Immature natural killer cell (primary cell): ENCODE results near the gene JMJD7. TPM values are rescaled to one million over a fixed set of nuclear protein-coding genes. Genes with fewer than 3 reads are reported as not detected.
A peak's percentile ranks its signal among the peaks of the same experiment; 100 is the strongest.

Experiments
- DNase-seq, 3 donors: peaks; one replicate each; pipeline ENCODE4 v3.0.0; 2022; ENCODE audit warnings: mixed read lengths in 1 of 3
- H3K27ac Mint-ChIP-seq, 6 donors: one replicate each; pipeline ENCODE4 v1.8.0; 2020; ENCODE audit warnings: mixed read lengths in 6 of 6, mild to moderate bottlenecking in 5 of 6, inconsistent platforms in 4 of 6, moderate library complexity in 3 of 6
- H3K27me3 Mint-ChIP-seq, 3 donors: one replicate each; pipeline ENCODE4 v1.8.0; 2020 to 2021; ENCODE audit warnings: low read depth in 3 of 3, mild to moderate bottlenecking in 3 of 3, mixed read lengths in 3 of 3, moderate library complexity in 3 of 3, inconsistent platforms in 1 of 3
- H3K36me3 Mint-ChIP-seq, 3 donors: one replicate each; pipeline ENCODE4 v1.8.0; 2020; ENCODE audit warnings: mixed read lengths in 3 of 3, inconsistent platforms in 2 of 3, mild to moderate bottlenecking in 2 of 3
- H3K4me1 Mint-ChIP-seq, 2 donors: one replicate each; pipeline ENCODE4 v1.8.0; 2020; ENCODE audit warnings: inconsistent platforms in 2 of 2, mild to moderate bottlenecking in 2 of 2, mixed read lengths in 2 of 2, moderate library complexity in 1 of 2
- H3K4me3 Mint-ChIP-seq, 5 donors: one replicate each; pipeline ENCODE4 v1.8.0; 2020; ENCODE audit warnings: mild to moderate bottlenecking in 5 of 5, mixed read lengths in 5 of 5, inconsistent platforms in 3 of 5, moderate library complexity in 3 of 5
- H3K9me3 Mint-ChIP-seq, 6 donors: one replicate each; pipeline ENCODE4 v1.8.0; 2020; ENCODE audit warnings: mild to moderate bottlenecking in 6 of 6, mixed read lengths in 6 of 6, inconsistent platforms in 4 of 6, moderate library complexity in 3 of 6
- polyA plus RNA-seq, 3 donors: library from polyadenylated mRNA; unstranded; fragments of 300-500 nt; fragmentation: Illumina TruSeq; gene quantifications; one replicate each; pipeline ENCODE4 v1.2.3, GENCODE V29; 2021

The JMJD7 gene
- polyA plus RNA-seq, 3 donors from 2014 or later, result 20.6 to 57.4 (median 23.6) TPM

DNA sequence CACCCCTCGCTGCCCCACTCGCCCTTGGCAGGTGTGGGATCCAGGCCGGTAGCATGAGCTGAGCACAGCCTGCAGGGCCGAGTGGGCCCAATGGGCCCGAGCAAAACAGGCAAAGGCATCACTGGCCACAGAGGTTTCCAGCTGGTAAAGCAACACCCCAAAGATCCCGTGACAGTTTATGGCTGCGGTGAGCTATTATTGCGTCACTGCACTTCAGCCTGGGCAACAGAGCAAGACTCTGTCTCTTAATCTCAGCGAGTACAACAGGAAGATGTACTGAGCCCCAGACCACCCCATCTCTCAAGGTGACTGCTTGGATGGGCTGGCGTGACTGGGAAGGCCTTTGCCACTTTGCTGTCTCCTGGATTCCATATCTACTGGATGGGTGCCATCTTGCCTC, 4.3 kb downstream of the JMJD7 start:
- peaks cover 37 to 48% of the 10 kb centered on the region in 2 donors for H3K4me1 Mint-ChIP-seq
- H3K27me3 Mint-ChIP-seq, result peaks cover 2 to 14% (median 4%) of the 10 kb centered on the region in 3 donors
- no peak for DNase-seq
- no peaks in the 10 kb centered on the region for H3K9me3 Mint-ChIP-seq
- H3K36me3 Mint-ChIP-seq, result peaks cover 0 to 5% (median 5%) of the 10 kb centered on the region in 3 donors
- no peak overlapping the region for H3K27ac Mint-ChIP-seq
- H3K4me3 Mint-ChIP-seq, result no peak overlapping the region

GRCh38 chr15:41832875-41833274, 5.0 kb downstream of the JMJD7 start:
- Mint-ChIP-seq H3K27ac (no peak overlapping the region), H3K27me3 (peaks cover under 1 to 11% (median 2%) of the 10 kb centered on the region in 3 donors), H3K9me3 (no peaks in the 10 kb centered on the region), H3K4me1 (peaks cover 35 to 48% of the 10 kb centered on the region in 2 donors), H3K36me3 (peaks cover 0 to 7% (median 6%) of the 10 kb centered on the region in 3 donors), H3K4me3 (no peak overlapping the region)
- DNase-seq, result no peak

- peaks cover 0 to 7% (median 6%) of the 10 kb centered on the region in 3 donors for H3K36me3 Mint-ChIP-seq
- no peak overlapping the region for H3K4me3 Mint-ChIP-seq
- H3K4me1 Mint-ChIP-seq, result peaks cover 26 to 39% of the 10 kb centered on the region in 2 donors
- no peak overlapping the region for H3K27ac Mint-ChIP-seq
- no peak for DNase-seq
- peaks cover 1 to 2% (median 1%) of the 10 kb centered on the region in 3 donors for H3K27me3 Mint-ChIP-seq
- no peaks in the 10 kb centered on the region for H3K9me3 Mint-ChIP-seq
These were observed 6.2 kb downstream of the JMJD7 start for GRCh38 chr15:41834096-41834495.

DNA sequence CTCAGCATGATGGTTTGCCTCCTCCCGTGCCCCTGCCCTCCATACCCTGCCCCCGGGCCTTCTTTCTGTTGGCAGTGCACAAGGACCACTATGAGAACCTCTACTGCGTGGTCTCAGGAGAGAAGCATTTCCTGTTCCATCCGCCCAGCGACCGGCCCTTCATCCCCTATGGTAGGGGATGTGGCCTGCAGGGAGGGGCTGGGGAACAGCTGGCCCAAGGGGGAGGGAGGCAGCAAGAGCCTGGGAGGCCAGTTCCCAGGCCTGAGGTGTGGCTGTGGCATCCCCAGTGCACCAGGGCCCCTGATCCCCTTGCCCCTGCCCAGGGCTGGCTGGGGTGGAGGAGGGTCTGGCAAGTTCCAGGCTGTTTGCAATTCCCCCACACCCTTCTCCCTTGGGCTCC, 8.2 kb downstream of the JMJD7 start:
- Mint-ChIP-seq H3K9me3 (no peaks in the 10 kb centered on the region), H3K4me1 (peaks cover 27 to 28% of the 10 kb centered on the region in 2 donors), H3K27me3 (peaks cover 0 to 2% (median 1%) of the 10 kb centered on the region in 3 donors), H3K4me3 (no peak overlapping the region), H3K36me3 (peaks cover 0 to 7% (median 3%) of the 10 kb centered on the region in 3 donors), H3K27ac (no peak overlapping the region)
- DNase-seq, result no peak

- Mint-ChIP-seq H3K27ac (no peak overlapping the region), H3K27me3 (peaks cover 0 to 2% (median 1%) of the 10 kb centered on the region in 3 donors), H3K9me3 (no peaks in the 10 kb centered on the region), H3K4me1 (peaks cover 20% of the 10 kb centered on the region in 2 donors), H3K36me3 (peaks cover 0 to 7% (median 3%) of the 10 kb centered on the region in 3 donors), H3K4me3 (no peak overlapping the region)
- DNase-seq, result no peak
These were observed 9.0 kb downstream of the JMJD7 start for GRCh38 chr15:41836713-41837454.

DNA sequence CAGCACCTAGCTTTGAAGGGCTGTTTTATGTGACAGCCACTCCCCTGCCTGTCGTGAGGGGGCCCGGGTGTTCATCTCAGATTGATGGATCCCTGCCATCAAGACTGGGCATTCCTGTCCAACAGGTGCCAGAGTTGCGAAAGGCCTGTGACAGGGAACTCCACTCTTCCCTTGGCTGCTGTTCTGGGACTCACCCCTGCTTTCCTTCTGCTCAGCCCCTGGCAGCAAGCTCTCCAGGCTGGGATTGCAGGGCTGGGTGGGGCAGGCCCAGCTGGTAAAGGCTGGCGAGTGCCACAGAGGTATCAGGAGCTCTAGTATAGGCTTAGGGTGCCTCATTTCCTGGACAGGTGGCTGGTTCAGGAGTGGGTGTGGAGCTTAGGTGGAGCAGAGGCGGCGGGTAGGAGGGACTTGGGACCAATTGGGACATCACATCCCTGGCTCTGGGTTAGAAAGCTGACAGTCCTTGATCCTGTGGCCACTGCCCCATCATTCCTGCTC, 10.6 kb downstream of the JMJD7 start, which contains the start of gene PLA2G4B:
Gene PLA2G4B (plus strand): TSS at position 448 of the 498 bp plus-strand sequence. CDS start 67 bp downstream, outside the sequence.
- Mint-ChIP-seq H3K4me3 (no peak within 1 kb of the TSS), H3K4me1 (peaks cover 6 to 8% of the 10 kb centered on the region in 2 donors), H3K9me3 (no peaks in the 10 kb centered on the region), H3K27ac (no peak within 1 kb of the TSS), H3K27me3 (peaks cover 0 to 2% (median 1%) of the 10 kb centered on the region in 3 donors), H3K36me3 (peaks cover 0 to 9% (median 3%) of the 10 kb centered on the region in 3 donors)
- no peak for DNase-seq

DNA sequence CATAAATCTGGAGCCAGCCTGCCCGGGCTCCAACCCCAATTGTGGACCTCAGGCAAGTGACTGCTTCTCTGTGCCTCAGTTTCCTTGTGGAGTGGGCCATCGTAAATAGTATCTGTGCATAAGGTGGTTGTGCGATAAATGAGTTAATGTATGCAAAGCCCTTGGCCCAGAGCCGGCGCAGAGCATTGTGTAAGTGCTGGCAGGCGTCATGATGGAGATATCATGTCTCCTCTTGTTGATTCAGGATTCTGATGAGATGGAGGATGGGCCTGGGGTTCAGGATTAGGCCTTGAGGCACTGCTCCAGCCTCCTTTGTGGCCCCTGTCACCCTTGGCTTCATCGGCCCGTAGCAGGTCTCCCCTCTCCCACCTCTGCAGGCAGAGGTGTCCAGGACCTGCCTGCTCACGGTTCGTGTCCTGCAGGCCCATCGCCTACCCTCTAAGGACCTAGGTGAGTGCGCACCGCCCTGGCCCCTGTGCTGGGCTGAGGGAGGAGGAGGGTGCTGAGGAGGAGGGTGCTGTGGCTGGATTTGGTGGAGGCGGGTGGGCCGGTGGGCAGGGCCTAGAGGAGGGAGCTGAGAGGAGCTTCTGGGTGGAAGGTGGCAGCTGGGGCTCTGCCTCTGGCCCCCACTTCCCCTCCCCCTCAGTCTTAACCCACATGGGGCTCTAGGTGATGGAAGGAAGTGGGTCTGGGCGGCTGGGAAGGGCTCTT, 12.0 kb downstream of the JMJD7 start:
- no peaks in the 10 kb centered on the region for H3K9me3 Mint-ChIP-seq
- peak overlapping the region in 2 of 6 donors; percentile 61 to 63 for H3K27ac Mint-ChIP-seq
- peaks cover 0 to 7% (median 3%) of the 10 kb centered on the region in 3 donors for H3K36me3 Mint-ChIP-seq
- no peak for DNase-seq
- peaks cover 0 to 6% of the 10 kb centered on the region in 2 donors for H3K4me1 Mint-ChIP-seq
- H3K27me3 Mint-ChIP-seq, result peaks cover 0 to 1% (median 0%) of the 10 kb centered on the region in 3 donors
- no peak overlapping the region for H3K4me3 Mint-ChIP-seq

- peak overlapping the region in 2 of 6 donors; percentile 23 to 63 for H3K27ac Mint-ChIP-seq
- peak overlapping the region in 1 of 5 donors; percentile 20 for H3K4me3 Mint-ChIP-seq
- peak; percentile 12 to 27 (median 19) for DNase-seq
- H3K27me3 Mint-ChIP-seq, result peaks cover 0 to 1% (median 0%) of the 10 kb centered on the region in 3 donors
- peaks cover 0 to 6% of the 10 kb centered on the region in 2 donors for H3K4me1 Mint-ChIP-seq
- H3K36me3 Mint-ChIP-seq, result peaks cover 0 to 9% (median 3%) of the 10 kb centered on the region in 3 donors
- H3K9me3 Mint-ChIP-seq, result no peaks in the 10 kb centered on the region
These were observed 12.8 kb downstream of the JMJD7 start for GRCh38 chr15:41840673-41841072.

DNA sequence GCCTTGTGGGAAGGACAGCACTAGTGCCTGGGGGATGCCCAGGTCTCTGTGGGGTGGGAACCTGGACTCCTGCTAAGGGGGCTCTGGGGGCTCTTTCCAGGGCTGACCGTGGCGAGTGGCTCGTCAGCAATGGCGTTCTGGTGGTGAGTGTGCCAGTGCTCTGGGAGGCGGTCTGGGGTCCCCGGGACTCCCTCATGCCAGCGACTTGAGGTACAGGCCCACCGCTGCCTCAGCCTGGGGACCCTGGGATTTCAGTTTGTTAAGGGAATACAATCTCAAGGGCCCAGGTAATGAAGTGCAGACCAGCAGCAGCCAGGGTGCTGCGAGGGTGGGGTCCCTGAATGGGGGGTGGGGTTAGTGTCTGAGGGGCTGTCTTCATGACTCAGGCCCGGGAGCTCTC, 13.2 kb downstream of the JMJD7 start:
- peak overlapping the region in 1 of 5 donors; percentile 20 for H3K4me3 Mint-ChIP-seq
- H3K9me3 Mint-ChIP-seq, result no peaks in the 10 kb centered on the region
- H3K36me3 Mint-ChIP-seq, result peaks cover 0 to 9% (median 3%) of the 10 kb centered on the region in 3 donors
- H3K27ac Mint-ChIP-seq, result peak overlapping the region in 1 of 6 donors; percentile 23
- DNase-seq, result no peak
- peaks cover 0 to 6% of the 10 kb centered on the region in 2 donors for H3K4me1 Mint-ChIP-seq
- peaks cover 0 to 1% (median 0%) of the 10 kb centered on the region in 3 donors for H3K27me3 Mint-ChIP-seq

DNA sequence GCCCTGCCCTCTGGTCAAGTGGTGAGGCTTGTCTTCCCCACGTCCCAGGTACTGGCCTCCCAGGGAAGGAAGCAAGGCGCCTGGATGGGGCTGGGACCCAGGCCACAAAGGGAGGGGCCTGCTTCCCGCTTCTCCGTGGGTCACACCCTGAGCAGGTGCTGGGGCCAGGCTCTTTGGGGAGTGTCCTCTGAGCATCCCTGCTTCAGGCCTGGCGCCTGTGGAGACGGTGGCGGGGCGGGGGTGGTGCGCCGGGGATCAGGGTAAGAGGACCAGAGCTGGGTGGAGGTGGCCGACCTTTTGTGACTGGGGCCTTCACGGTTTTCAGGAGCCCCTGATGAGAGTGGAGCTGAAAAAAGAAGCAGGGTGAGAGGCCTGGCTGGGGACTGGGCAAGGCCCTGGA, 14.3 kb downstream of the JMJD7 start:
- peaks cover 0 to 1% (median 0%) of the 10 kb centered on the region in 3 donors for H3K27me3 Mint-ChIP-seq
- H3K4me1 Mint-ChIP-seq, result peaks cover 0 to 6% of the 10 kb centered on the region in 2 donors
- no peak for DNase-seq
- H3K36me3 Mint-ChIP-seq, result peaks cover 0 to 7% (median 1%) of the 10 kb centered on the region in 3 donors
- H3K27ac Mint-ChIP-seq, result peak overlapping the region in 1 of 6 donors; percentile 27
- H3K4me3 Mint-ChIP-seq, result no peak overlapping the region
- no peaks in the 10 kb centered on the region for H3K9me3 Mint-ChIP-seq

GRCh38 chr15:41843571-41843970, 15.7 kb downstream of the JMJD7 start:
- Mint-ChIP-seq H3K4me3 (no peak overlapping the region), H3K9me3 (no peaks in the 10 kb centered on the region), H3K27ac (peak overlapping the region in 1 of 6 donors; percentile 40), H3K27me3 (no peaks in the 10 kb centered on the region), H3K4me1 (peaks cover 0 to 6% of the 10 kb centered on the region in 2 donors), H3K36me3 (peaks cover 0 to 13% (median 5%) of the 10 kb centered on the region in 3 donors)
- DNase-seq, result no peak

DNA sequence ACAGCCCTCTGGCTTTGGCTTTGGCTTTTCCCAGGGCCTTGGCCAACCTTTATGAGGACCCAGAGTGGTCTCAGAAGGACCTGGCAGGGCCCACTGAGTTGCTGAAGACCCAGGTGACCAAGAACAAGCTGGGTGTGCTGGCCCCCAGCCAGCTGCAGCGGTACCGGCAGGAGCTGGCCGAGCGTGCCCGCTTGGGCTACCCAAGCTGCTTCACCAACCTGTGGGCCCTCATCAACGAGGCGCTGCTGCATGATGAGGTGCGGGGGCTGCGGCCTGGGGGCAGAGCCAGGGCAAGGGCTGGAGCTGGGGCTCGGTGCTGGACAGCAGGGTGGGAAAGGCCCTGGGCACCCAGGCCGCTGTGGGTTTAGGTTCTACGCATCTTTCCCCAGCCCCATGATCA, 16.9 kb downstream of the JMJD7 start:
- no peaks in the 10 kb centered on the region for H3K27me3 Mint-ChIP-seq
- peaks cover 0 to 6% of the 10 kb centered on the region in 2 donors for H3K4me1 Mint-ChIP-seq
- H3K36me3 Mint-ChIP-seq, result peaks cover 0 to 13% (median 5%) of the 10 kb centered on the region in 3 donors
- no peaks in the 10 kb centered on the region for H3K9me3 Mint-ChIP-seq
- H3K4me3 Mint-ChIP-seq, result no peak overlapping the region
- H3K27ac Mint-ChIP-seq, result no peak overlapping the region
- DNase-seq, result no peak

DNA sequence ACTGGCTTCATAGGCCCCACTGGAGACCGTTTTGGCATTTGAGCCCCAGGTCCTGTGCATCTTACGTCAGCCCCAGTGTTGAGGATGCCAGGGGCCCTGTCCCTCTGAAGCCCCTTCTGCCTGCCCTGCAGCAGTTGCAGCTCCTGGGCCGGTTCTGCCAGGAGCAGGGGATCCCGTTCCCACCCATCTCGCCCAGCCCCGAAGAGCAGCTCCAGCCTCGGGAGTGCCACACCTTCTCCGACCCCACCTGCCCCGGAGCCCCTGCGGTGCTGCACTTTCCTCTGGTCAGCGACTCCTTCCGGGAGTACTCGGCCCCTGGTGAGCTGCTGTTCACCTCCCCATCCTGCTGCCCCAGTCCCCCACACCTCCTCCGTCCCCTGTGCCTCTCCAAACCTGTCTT, 19.3 kb downstream of the JMJD7 start:
- Mint-ChIP-seq H3K27me3 (no peaks in the 10 kb centered on the region), H3K4me1 (no peaks in the 10 kb centered on the region)

More for the DNA sequence above, 19.3 kb downstream of the JMJD7 start:
- Mint-ChIP-seq H3K27ac (no peak overlapping the region), H3K36me3 (peaks cover 0 to 13% (median 5%) of the 10 kb centered on the region in 3 donors), H3K9me3 (no peaks in the 10 kb centered on the region), H3K4me3 (no peak overlapping the region)
- no peak for DNase-seq
